Progenitor cell of endocrine pancreas (in vitro differentiated cells): Measurements from ENCODE around the gene OSBPL5. TPM values are rescaled to one million over a fixed set of nuclear protein-coding genes. Genes with fewer than 3 reads are reported as not detected.
"Not testable (repeated sequence)": the region's sequence is repeated elsewhere in the genome, so short reads cannot be mapped to it uniquely, and the experiment has no call there.

Source experiments
- DNase-seq: peaks from one replicate; pipeline ENCODE4 v3.0.0; 2021; ENCODE audit warnings: low spot score; ENCODE audit not compliant: unreplicated experiment
- H3K27ac Mint-ChIP-seq: 2 replicates; pipeline ENCODE4 v1.8.0; 2021; ENCODE audit warnings: mild to moderate bottlenecking, moderate library complexity, mixed read lengths
- H3K27me3 Mint-ChIP-seq: 2 replicates; pipeline ENCODE4 v1.8.0; 2021; ENCODE audit warnings: mixed read lengths
- H3K36me3 Mint-ChIP-seq: 2 replicates; pipeline ENCODE4 v1.8.0; 2022; ENCODE audit warnings: mixed read lengths; ENCODE audit not compliant: insufficient read depth
- H3K4me1 Mint-ChIP-seq: 2 replicates; pipeline ENCODE4 v1.8.0; 2021; ENCODE audit warnings: low read depth, mixed read lengths
- H3K4me3 Mint-ChIP-seq: 2 replicates; pipeline ENCODE4 v1.8.0; 2021; ENCODE audit warnings: low read depth, mild to moderate bottlenecking, moderate library complexity, mixed read lengths
- H3K9me3 Mint-ChIP-seq: 2 replicates; pipeline ENCODE4 v1.8.0; 2021; ENCODE audit warnings: low read depth, mixed read lengths
- total RNA-seq: library from RNA; stranded (reverse); gene quantifications from 2 replicates; pipeline ENCODE4 v1.2.1, GENCODE V29; 2021
- TF ChIP-seq, protein P1 (sequence below): fragments of 200-600 bp; sonication (generic); IDR thresholded peaks from one replicate; pipeline ENCODE4 v1.5.0; 2021; ENCODE audit warnings: antibody characterized with exemption, mild to moderate bottlenecking; ENCODE audit not compliant: unreplicated experiment

Gene OSBPL5
- total RNA-seq, 1 donor from 2014 or later: 11.9 TPM

DNA sequence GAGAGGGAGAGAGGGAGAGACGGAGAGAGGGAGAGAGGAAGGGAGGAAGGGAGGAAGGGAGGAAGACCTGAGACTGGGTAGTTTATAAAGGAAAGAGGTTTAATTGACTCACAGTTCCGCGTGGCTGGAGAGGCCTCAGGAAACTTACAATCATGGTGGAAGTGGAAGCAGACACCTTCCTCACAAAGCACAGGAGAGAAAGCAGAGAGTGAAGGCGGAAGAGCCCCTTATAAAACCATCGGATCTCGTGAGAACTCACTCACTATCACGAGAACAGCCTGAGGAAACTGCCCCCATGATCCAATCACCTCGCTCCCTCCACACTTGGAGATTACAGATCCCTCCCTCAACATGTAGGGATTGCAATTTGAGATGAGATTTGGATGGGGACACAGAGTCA is 95.7 kb downstream of the OSBPL5 start:
- Mint-ChIP-seq H3K4me1 (no peaks in the 10 kb centered on the region), H3K27ac (no peak overlapping the region), H3K27me3 (peaks cover 4% of the 10 kb centered on the region), H3K4me3 (no peak overlapping the region), H3K9me3 (no peaks in the 10 kb centered on the region), H3K36me3 (no peaks in the 10 kb centered on the region)
- TF ChIP-seq, protein P1, sequence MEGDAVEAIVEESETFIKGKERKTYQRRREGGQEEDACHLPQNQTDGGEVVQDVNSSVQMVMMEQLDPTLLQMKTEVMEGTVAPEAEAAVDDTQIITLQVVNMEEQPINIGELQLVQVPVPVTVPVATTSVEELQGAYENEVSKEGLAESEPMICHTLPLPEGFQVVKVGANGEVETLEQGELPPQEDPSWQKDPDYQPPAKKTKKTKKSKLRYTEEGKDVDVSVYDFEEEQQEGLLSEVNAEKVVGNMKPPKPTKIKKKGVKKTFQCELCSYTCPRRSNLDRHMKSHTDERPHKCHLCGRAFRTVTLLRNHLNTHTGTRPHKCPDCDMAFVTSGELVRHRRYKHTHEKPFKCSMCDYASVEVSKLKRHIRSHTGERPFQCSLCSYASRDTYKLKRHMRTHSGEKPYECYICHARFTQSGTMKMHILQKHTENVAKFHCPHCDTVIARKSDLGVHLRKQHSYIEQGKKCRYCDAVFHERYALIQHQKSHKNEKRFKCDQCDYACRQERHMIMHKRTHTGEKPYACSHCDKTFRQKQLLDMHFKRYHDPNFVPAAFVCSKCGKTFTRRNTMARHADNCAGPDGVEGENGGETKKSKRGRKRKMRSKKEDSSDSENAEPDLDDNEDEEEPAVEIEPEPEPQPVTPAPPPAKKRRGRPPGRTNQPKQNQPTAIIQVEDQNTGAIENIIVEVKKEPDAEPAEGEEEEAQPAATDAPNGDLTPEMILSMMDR: no peak
- DNase-seq: no peak

DNA sequence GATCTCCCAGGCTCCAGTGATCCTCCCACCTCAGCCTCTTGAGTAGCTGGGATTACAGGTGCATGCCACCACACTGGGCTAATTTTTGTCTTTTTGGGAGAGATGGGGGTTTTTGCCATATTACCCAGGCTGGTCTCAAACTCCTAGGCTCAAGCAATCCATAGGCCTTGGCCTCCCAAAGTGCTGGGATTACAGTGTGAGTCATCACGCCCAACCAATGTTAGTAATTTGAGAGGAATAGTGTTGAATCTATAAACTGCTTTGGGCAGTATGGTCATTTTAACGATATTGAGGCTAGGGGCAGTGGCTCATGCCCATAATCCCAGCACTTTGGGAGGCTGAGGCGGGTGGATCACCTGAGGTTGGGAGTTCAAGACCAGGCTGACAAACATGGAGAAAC is 98.8 kb downstream of the OSBPL5 start:
- H3K9me3 Mint-ChIP-seq, H3K27ac Mint-ChIP-seq, DNase-seq, H3K4me1 Mint-ChIP-seq, H3K4me3 Mint-ChIP-seq, H3K36me3 Mint-ChIP-seq, H3K27me3 Mint-ChIP-seq: not testable (repeated sequence)

DNA sequence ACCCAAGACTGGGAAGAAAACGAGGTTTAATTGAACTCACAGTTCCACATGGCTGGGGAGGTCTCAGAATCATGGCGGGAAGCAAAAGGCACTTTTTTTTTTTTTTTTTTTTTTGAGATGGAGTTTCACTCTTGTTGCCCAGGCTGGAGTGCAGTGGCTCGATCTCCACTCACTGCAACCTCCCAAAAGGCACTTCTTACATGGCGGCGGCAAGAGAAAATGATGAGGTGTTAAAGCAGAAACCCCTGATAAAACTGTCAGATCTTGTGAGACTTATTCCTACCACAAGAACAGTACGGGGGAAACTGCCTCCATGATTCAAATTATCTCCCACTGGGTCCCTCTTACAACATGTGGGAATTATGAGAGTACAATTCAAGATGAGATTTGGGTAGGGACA is 100.4 kb downstream of the OSBPL5 start:
- DNase-seq, H3K4me1 Mint-ChIP-seq, H3K36me3 Mint-ChIP-seq, H3K27ac Mint-ChIP-seq, H3K27me3 Mint-ChIP-seq, H3K4me3 Mint-ChIP-seq, H3K9me3 Mint-ChIP-seq: not testable (repeated sequence)

DNA sequence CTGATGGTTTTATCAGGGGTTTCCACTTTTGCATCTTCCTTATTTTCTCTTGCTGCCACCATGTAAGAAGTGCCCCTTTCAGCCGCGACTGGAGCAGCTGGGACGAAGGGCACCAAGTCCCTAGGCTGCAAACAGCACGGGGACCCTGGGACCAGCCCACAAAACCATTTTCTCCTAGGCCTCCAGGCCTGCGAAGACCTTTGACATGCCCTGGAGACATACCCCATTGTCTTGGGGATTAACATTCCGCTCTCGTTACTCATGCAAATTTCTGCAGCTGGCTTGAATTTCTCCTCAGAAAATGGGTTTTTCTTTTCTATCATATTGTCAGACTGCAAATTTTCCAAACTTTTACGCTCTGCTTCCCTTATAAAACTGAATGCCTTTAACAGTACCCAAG is 101.2 kb downstream of the OSBPL5 start:
- H3K9me3 Mint-ChIP-seq, H3K4me3 Mint-ChIP-seq, H3K27me3 Mint-ChIP-seq, H3K27ac Mint-ChIP-seq, H3K4me1 Mint-ChIP-seq, H3K36me3 Mint-ChIP-seq, DNase-seq: not testable (repeated sequence)

DNA sequence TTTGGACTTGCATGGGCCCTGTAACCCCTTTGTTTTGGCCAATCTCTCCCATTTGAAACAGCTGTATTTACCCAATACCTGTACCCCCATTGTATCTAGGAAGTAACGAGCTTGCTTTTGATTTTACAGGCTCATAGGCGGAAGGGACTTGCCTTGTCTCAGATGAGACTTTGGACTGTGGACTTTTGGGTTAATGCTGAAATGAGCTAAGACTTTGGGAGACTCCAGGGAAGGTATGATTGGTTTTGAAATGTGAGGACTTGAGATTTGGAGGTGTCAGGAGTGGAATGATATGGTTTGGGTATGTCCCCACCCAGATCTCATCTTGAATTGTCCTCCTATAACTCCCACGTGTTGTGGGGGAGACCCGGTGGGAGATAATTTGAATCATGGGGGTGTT is 101.7 kb downstream of the OSBPL5 start:
- H3K4me3 Mint-ChIP-seq, H3K27ac Mint-ChIP-seq: not testable (repeated sequence)

DNA sequence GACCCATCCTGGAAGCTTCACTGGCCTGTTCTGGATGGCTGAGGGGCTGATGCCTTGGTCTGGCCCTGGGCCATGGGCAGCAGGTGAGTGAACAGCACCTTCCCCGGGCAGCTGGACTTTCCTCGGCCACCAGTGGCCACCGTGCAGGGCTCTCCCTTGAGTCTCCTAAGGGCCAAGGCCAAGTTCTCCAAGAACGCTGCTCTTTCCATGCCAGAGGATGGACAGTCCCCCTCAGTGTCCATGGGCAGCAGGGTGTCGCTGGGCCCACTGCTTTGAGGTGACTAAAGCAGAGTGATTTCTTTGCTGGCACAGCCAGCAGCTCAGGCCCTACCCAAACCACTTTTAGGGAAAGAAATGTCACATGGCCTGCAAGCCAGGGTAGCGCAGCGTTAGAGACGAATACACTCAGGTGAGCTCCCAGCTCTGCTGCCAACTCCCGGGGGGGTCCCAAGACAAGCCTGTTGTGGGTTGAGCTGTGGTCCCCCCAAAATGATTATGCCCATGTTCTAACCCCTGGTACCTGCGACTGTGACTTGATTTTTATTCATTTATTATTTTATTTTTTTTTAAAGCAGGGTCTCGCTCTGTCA is 104.6 kb downstream of the OSBPL5 start:
- Mint-ChIP-seq H3K4me1 (peaks cover 6% of the 10 kb centered on the region), H3K36me3 (no peaks in the 10 kb centered on the region), H3K27me3 (no peaks in the 10 kb centered on the region), H3K27ac (no peak overlapping the region), H3K9me3 (no peaks in the 10 kb centered on the region), H3K4me3 (no peak overlapping the region)
- no peak for DNase-seq
- TF ChIP-seq, protein P1: no peak

More for the DNA sequence above, 101.7 kb downstream of the OSBPL5 start:
- H3K9me3 Mint-ChIP-seq, H3K36me3 Mint-ChIP-seq, H3K4me1 Mint-ChIP-seq, DNase-seq, H3K27me3 Mint-ChIP-seq: not testable (repeated sequence)

DNA sequence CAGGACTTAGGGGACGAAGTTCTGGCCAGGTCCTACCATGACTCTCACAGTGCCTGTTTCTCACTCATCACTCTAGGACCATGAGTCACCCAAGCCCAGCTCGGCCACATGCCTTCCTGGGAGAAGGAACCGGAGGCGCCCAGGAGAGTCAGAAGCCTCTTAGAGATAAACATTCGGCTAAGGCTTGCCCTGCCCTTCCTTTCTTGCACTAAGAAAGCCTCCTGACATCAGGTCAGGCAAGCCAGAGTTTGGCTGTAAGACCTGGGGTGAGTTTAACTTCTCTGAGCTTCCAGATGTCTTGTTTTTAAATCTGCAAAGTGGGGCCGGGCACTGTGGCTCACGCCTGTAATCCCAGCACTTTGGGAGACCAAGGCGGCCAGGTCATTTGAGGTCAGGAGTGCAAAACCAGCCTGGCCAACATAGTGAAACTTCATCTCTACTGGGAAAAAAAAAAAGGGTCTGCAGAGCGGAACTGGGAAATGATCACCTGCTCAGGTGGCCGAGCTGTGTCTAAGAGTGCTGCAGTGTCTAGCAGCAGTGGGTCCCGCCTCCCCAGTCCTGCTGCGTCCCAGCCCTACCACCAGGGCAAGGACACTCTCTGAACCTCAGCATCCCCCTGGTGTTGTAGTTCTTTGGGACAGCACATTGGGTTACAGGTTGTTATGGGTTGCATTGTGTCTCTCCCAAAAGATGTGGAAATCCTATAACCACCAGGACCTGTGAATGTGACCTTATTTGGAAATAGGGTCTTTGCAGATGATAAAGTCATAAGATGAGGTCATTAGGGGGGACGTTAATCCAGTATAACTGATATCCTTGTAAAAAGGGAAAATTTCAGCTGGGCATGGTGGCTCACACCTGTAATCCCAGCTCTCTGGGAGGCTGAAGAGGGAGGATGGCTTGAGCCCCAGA is 106.1 kb downstream of the OSBPL5 start:
- TF ChIP-seq, protein P1: no peak
- no peak for DNase-seq
- peaks cover 6% of the 10 kb centered on the region for H3K4me1 Mint-ChIP-seq
- H3K9me3 Mint-ChIP-seq: no peaks in the 10 kb centered on the region
- H3K27me3 Mint-ChIP-seq: no peaks in the 10 kb centered on the region
- no peak overlapping the region for H3K27ac Mint-ChIP-seq
- H3K36me3 Mint-ChIP-seq: peaks cover 3% of the 10 kb centered on the region
- peak overlapping the region; percentile 54 for H3K4me3 Mint-ChIP-seq
